Measurements from ENCODE around the gene DNAH5. TPM values are rescaled to one million over a fixed set of nuclear protein-coding genes. Genes with fewer than 3 reads are reported as not detected.

The DNAH5 gene
- total RNA-seq, 2 experiments from 2014 or later: not detected

DNA sequence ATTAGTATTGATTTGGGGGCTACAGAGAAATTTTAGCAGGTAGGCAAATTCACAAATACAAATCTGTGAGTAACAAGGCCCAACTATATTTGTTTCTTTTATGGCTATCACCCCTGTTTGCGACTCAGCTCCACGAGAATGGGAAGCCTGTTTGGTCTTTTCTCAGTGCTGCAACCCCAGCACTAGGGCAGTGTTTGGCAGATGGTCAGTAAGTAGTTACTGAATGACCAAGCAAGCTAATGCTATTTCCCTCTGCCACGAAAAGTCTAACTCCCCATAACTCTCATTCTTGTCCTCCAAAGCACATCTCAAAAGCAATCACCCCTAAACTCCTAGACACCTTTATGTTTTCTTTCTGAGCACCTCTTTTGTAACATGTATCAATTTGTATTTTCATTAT, 245.6 kb downstream of the DNAH5 start:
- Mint-ChIP-seq H3K9me3 (peaks cover 2% of the 10 kb centered on the region), H3K36me3 (ENCODE audit: low read depth) (no peaks in the 10 kb centered on the region), H3K27me3 (no peaks in the 10 kb centered on the region), H3K4me1 (no peaks in the 10 kb centered on the region), H3K4me3 (no peak overlapping the region), H3K27ac (no peak overlapping the region)
- ChIA-PET POLR2A (no interaction called here), CTCF (no interaction called here)
- no peak for DNase-seq

DNA sequence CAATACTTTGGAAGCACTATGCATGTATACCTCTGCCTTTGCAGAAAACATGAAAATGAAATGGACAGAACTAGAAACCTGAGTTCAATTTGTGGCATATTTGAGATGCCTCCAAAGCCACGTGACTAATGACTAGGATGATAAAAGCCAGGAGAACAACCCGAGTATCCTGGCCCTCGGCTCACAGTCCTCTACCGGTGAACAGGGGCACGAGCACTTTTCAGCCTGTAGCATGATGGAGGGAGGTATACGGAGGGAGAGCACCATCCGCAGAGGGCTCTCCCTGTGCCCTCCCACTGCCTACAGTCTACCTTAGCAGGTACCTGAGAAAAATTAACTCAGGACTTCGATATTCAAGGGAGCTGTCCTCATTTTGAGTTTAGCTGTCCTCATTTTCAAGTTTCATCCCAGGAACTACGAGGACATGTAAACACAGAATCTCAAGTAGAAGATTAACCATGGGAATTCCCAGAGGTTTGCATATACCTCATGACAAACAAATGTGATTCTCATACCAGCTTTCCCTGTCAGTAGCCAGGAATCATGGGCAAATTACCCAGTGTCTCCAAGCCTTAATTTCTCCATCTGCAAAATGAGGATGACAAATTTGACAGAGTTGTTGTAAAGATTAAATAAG, 249.3 kb downstream of the DNAH5 start:
- CTCF ChIA-PET: no interaction called here
- H3K36me3 Mint-ChIP-seq (ENCODE audit: low read depth): no peaks in the 10 kb centered on the region

GRCh38 chr5:13692172-13692571, 252.3 kb downstream of the DNAH5 start:
- ChIA-PET CTCF (no interaction called here), POLR2A (no interaction called here)
- Mint-ChIP-seq H3K9me3 (peaks cover 11% of the 10 kb centered on the region), H3K4me1 (no peaks in the 10 kb centered on the region), H3K36me3 (ENCODE audit: low read depth) (no peaks in the 10 kb centered on the region), H3K27me3 (no peaks in the 10 kb centered on the region), H3K4me3 (no peak overlapping the region), H3K27ac (no peak overlapping the region)
- DNase-seq: no peak

More for the DNA sequence above, 249.3 kb downstream of the DNAH5 start:
- Mint-ChIP-seq H3K4me3 (no peak overlapping the region), H3K9me3 (peaks cover 2% of the 10 kb centered on the region), H3K27me3 (no peaks in the 10 kb centered on the region), H3K27ac (no peak overlapping the region), H3K4me1 (no peaks in the 10 kb centered on the region)
- DNase-seq: no peak
- POLR2A ChIA-PET: no interaction called here

- Mint-ChIP-seq H3K36me3 (ENCODE audit: low read depth) (no peaks in the 10 kb centered on the region), H3K27ac (no peak overlapping the region), H3K27me3 (no peaks in the 10 kb centered on the region), H3K4me1 (no peaks in the 10 kb centered on the region), H3K9me3 (peaks cover 15% of the 10 kb centered on the region), H3K4me3 (no peak overlapping the region)
- CTCF ChIA-PET: no interaction called here
- no peak for DNase-seq
- POLR2A ChIA-PET: no interaction called here
Observed at GRCh38 chr5:13676531-13676930, 268.0 kb downstream of the DNAH5 start.

GRCh38 chr5:13674391-13674790, 270.1 kb downstream of the DNAH5 start:
- Mint-ChIP-seq H3K27ac (no peak overlapping the region), H3K36me3 (ENCODE audit: low read depth) (no peaks in the 10 kb centered on the region), H3K4me1 (no peaks in the 10 kb centered on the region), H3K27me3 (no peaks in the 10 kb centered on the region), H3K9me3 (peaks cover 13% of the 10 kb centered on the region), H3K4me3 (no peak overlapping the region)
- ChIA-PET CTCF (no interaction called here), POLR2A (no interaction called here)
- DNase-seq: no peak

GRCh38 chr5:13673511-13673910, 271.0 kb downstream of the DNAH5 start:
- Mint-ChIP-seq H3K27me3 (no peaks in the 10 kb centered on the region), H3K4me3 (no peak overlapping the region), H3K9me3 (peaks cover 13% of the 10 kb centered on the region), H3K4me1 (no peaks in the 10 kb centered on the region), H3K36me3 (ENCODE audit: low read depth) (no peaks in the 10 kb centered on the region), H3K27ac (no peak overlapping the region)
- CTCF ChIA-PET: no interaction called here
- POLR2A ChIA-PET: no interaction called here
- no peak for DNase-seq

DNA sequence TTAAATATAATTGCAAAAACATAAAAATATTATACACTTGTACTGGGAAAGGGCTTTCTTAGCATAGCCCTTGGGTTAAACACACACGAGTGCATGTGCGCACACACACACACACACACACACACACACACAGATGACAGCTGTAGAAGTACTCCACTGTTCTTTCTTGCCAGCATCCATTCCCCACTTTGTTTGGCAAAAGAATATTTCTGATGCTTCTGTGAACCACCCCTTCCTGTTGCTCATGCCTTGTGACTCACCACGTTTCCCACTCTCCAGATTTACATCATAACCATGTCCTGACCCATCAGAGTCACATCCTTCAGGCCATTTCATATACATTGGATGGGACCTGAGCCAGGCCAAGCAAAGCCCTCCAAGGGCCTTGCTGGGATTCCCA, 280.1 kb downstream of the DNAH5 start:
- H3K4me1 Mint-ChIP-seq: no peaks in the 10 kb centered on the region
- peaks cover 7% of the 10 kb centered on the region for H3K9me3 Mint-ChIP-seq
- H3K27me3 Mint-ChIP-seq: no peaks in the 10 kb centered on the region
- no peaks in the 10 kb centered on the region for H3K36me3 Mint-ChIP-seq (ENCODE audit: low read depth)
- no peak for DNase-seq
- ChIA-PET POLR2A (no interaction called here), CTCF (no interaction called here)
- no peak overlapping the region for H3K27ac Mint-ChIP-seq
- H3K4me3 Mint-ChIP-seq: no peak overlapping the region

GRCh38 chr5:13662626-13663025, 281.9 kb downstream of the DNAH5 start:
- peaks cover 13% of the 10 kb centered on the region for H3K9me3 Mint-ChIP-seq
- DNase-seq: no peak
- H3K4me1 Mint-ChIP-seq: no peaks in the 10 kb centered on the region
- ChIA-PET CTCF (no interaction called here), POLR2A (no interaction called here)
- no peaks in the 10 kb centered on the region for H3K27me3 Mint-ChIP-seq
- no peak overlapping the region for H3K27ac Mint-ChIP-seq
- no peaks in the 10 kb centered on the region for H3K36me3 Mint-ChIP-seq (ENCODE audit: low read depth)
- H3K4me3 Mint-ChIP-seq: no peak overlapping the region

DNA sequence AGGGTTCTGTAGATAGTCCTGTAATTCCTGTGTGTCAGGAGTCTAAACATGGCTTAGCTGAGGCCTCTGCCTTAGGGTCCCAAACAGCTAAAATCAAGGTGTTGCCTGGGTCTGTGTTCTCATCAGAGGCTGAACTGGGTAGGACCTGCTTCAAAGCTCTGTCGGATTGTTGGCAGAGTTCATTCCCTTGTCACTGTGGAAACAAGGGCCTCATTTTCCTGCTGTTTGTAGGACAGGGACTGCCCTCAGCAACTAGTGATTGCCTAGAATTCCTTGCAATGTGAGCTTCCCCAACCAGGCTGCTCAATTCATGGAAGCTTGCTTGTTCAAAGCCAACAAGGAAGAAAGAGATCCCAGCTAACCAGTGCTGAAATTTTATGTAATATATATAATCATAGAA, 283.2 kb downstream of the DNAH5 start:
- no peaks in the 10 kb centered on the region for H3K27me3 Mint-ChIP-seq
- CTCF ChIA-PET: no interaction called here
- POLR2A ChIA-PET: no interaction called here
- H3K4me1 Mint-ChIP-seq: no peaks in the 10 kb centered on the region
- no peak overlapping the region for H3K27ac Mint-ChIP-seq
- no peak for DNase-seq
- no peak overlapping the region for H3K4me3 Mint-ChIP-seq
- peaks cover 12% of the 10 kb centered on the region for H3K9me3 Mint-ChIP-seq
- H3K36me3 Mint-ChIP-seq (ENCODE audit: low read depth): no peaks in the 10 kb centered on the region

- Mint-ChIP-seq H3K27ac (no peak overlapping the region), H3K36me3 (ENCODE audit: low read depth) (no peaks in the 10 kb centered on the region), H3K4me1 (no peaks in the 10 kb centered on the region), H3K9me3 (peaks cover 9% of the 10 kb centered on the region), H3K4me3 (no peak overlapping the region), H3K27me3 (no peaks in the 10 kb centered on the region)
- CTCF ChIA-PET: interaction anchor here (0.6 kb wide), 1 partner anchor 957 kb away, joined by 3 read pairs; no protein-coding TSS in a partner anchor
- POLR2A ChIA-PET: no interaction called here
- DNase-seq: no peak
Observed at GRCh38 chr5:13660072-13660471, 284.4 kb downstream of the DNAH5 start.

DNA sequence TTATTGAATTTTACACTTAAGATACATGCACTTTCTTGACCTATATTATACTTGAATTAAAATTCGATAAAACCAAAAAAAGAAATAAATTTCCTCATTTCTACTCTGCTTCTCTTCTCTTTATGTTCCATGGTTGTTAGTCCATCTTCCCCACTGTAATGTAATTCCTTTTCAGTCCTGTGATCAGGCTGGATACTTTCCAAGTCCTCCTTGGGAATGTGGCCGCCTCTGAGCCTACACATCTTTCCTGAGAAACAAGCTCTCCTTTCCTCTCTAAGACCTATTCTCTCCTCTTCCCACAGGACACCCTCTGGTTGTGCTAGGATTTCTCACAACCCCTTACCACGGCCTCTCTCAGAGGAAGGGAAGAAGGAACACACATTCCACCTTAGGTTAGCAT, 285.1 kb downstream of the DNAH5 start:
- no peaks in the 10 kb centered on the region for H3K36me3 Mint-ChIP-seq (ENCODE audit: low read depth)
- peaks cover 9% of the 10 kb centered on the region for H3K9me3 Mint-ChIP-seq
- CTCF ChIA-PET: no interaction called here

GRCh38 chr5:13658761-13659160, 285.7 kb downstream of the DNAH5 start:
- no peaks in the 10 kb centered on the region for H3K36me3 Mint-ChIP-seq (ENCODE audit: low read depth)
- DNase-seq: no peak
- no peak overlapping the region for H3K4me3 Mint-ChIP-seq
- no peak overlapping the region for H3K27ac Mint-ChIP-seq
- no peaks in the 10 kb centered on the region for H3K4me1 Mint-ChIP-seq
- peaks cover 9% of the 10 kb centered on the region for H3K9me3 Mint-ChIP-seq
- ChIA-PET CTCF (no interaction called here), POLR2A (no interaction called here)
- H3K27me3 Mint-ChIP-seq: no peaks in the 10 kb centered on the region

More for the DNA sequence above, 285.1 kb downstream of the DNAH5 start:
- H3K27me3 Mint-ChIP-seq: no peaks in the 10 kb centered on the region
- H3K4me1 Mint-ChIP-seq: no peaks in the 10 kb centered on the region
- no peak overlapping the region for H3K27ac Mint-ChIP-seq
- no peak overlapping the region for H3K4me3 Mint-ChIP-seq
- DNase-seq: no peak
- POLR2A ChIA-PET: no interaction called here

DNA sequence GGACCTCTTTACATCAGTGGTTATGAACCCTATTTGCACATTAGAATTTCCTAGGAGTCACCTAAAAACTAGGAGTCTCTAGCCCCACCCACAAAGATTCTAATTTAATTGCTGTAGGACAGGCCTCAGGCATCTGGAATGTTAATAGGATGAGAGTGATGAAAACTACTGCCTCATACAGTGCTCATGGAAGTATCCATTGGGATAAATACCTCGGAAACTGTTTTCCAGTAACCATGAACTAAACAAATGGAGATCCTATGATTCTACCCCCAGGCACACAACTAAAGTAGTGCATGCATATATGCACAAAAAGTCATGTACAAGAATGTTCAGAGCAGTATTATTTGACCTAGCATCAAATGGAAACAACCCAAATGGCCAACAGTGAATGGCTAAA, 286.3 kb downstream of the DNAH5 start:
- peaks cover 9% of the 10 kb centered on the region for H3K9me3 Mint-ChIP-seq
- CTCF ChIA-PET: no interaction called here

GRCh38 chr5:13653709-13654108, 290.8 kb downstream of the DNAH5 start:
- H3K27me3 Mint-ChIP-seq: no peaks in the 10 kb centered on the region
- POLR2A ChIA-PET: no interaction called here
- DNase-seq: no peak
- H3K27ac Mint-ChIP-seq: no peak overlapping the region
- H3K4me1 Mint-ChIP-seq: no peaks in the 10 kb centered on the region
- CTCF ChIA-PET: no interaction called here
- H3K4me3 Mint-ChIP-seq: no peak overlapping the region
- H3K36me3 Mint-ChIP-seq (ENCODE audit: low read depth): no peaks in the 10 kb centered on the region
- H3K9me3 Mint-ChIP-seq: peaks cover 12% of the 10 kb centered on the region

More for the DNA sequence above, 286.3 kb downstream of the DNAH5 start:
- Mint-ChIP-seq H3K36me3 (ENCODE audit: low read depth) (no peaks in the 10 kb centered on the region), H3K4me1 (no peaks in the 10 kb centered on the region), H3K27me3 (no peaks in the 10 kb centered on the region), H3K4me3 (no peak overlapping the region), H3K27ac (no peak overlapping the region)
- DNase-seq: no peak
- POLR2A ChIA-PET: no interaction called here

DNA sequence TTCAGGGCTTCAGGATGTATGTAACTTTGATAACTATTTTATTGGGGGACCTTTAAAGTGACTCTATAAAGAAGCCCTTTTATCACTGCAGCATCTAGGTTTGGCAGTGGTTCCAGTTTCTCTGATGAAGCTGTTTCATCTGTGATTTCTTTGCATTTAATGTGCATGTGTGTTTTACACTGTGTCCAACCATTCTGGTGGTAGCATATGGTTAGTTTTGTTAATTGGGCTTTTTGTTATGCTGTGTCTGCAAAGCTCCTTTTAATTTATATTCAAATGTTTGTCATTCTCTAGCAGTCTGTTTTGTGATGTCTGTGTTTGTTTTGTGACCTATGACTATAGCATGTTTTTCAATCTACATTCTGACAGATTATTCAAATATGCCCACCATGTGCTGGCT, 294.8 kb downstream of the DNAH5 start:
- no peaks in the 10 kb centered on the region for H3K36me3 Mint-ChIP-seq (ENCODE audit: low read depth)
- no peak for DNase-seq
- peaks cover 11% of the 10 kb centered on the region for H3K9me3 Mint-ChIP-seq
- CTCF ChIA-PET: no interaction called here
- H3K27ac Mint-ChIP-seq: no peak overlapping the region
- no peaks in the 10 kb centered on the region for H3K27me3 Mint-ChIP-seq
- no peak overlapping the region for H3K4me3 Mint-ChIP-seq
- no peaks in the 10 kb centered on the region for H3K4me1 Mint-ChIP-seq
- POLR2A ChIA-PET: no interaction called here

Measured in activated CD4-positive, alpha-beta memory T cell treated with anti-CD3 and anti-CD28 coated beads, Interleukin-2, amount 10 ng/mL, durations not matched to agents 7 days and 5 days (primary cell).